Sigmoid colon (tissue), 3 donors: ENCODE data around the gene HOXB5.

ENCODE experiments used
- POLR2A ChIP-seq, 2 donors: fragments of 450-650 bp; IDR thresholded peaks; one replicate each; pipeline ENCODE4 v1.6.1; 2016; ENCODE audit warnings: antibody characterized with exemption in 2 of 2, mild to moderate bottlenecking in 2 of 2, moderate library complexity in 2 of 2
- TF ChIP-seq, protein P1 (sequence below), 4 experiments: fragments of 450-650 bp in 3 of 4; fragments of 200-600 bp in 1 of 4; IDR thresholded peaks; one replicate each; pipeline ENCODE4 v1.5.1; 2016 to 2019; ENCODE audit warnings: antibody characterized with exemption in 4 of 4, mild to moderate bottlenecking in 3 of 4, moderate library complexity in 2 of 4

DNA sequence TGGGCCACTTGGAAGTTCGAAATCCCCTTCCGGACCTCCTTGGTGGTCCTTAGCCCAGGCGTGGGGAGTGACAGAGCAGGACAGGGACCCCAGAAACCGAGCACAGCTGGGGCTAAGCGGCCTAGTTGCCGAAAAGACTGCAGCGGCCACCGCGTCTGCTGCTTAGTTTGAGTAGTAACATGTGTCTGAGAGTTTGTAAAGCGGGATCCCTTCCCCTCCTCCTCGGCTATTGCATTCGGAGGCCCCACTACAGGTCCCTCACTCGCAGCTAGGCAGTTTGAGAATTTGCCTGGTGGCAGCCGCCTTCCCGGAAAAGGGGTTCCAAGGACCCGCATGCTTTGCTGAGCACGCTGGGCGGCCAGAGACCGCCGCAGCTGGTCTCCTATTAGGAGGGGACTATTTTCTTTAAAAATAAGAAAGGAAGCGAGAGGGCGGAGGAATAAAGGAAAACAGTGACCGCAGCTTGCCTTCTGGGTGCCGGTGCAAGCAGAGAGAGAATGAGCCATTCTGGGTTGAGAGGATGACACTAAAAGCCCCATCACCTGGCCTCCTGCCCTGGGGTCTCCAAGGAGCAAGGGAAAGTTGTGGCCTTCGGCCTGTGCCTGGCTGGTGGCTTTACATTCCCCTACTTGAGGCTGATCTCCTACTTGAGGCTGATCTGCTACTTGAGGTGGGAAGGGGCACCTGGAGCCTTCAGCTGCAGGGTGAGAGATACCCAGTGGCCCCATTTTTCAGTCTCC is 1.1 kb upstream of the HOXB5 start:
- TF ChIP-seq, protein P1, sequence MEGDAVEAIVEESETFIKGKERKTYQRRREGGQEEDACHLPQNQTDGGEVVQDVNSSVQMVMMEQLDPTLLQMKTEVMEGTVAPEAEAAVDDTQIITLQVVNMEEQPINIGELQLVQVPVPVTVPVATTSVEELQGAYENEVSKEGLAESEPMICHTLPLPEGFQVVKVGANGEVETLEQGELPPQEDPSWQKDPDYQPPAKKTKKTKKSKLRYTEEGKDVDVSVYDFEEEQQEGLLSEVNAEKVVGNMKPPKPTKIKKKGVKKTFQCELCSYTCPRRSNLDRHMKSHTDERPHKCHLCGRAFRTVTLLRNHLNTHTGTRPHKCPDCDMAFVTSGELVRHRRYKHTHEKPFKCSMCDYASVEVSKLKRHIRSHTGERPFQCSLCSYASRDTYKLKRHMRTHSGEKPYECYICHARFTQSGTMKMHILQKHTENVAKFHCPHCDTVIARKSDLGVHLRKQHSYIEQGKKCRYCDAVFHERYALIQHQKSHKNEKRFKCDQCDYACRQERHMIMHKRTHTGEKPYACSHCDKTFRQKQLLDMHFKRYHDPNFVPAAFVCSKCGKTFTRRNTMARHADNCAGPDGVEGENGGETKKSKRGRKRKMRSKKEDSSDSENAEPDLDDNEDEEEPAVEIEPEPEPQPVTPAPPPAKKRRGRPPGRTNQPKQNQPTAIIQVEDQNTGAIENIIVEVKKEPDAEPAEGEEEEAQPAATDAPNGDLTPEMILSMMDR (IDR thresholded peaks at IDR 0.05) = no peak
- TF ChIP-seq POLR2A (IDR thresholded peaks at IDR 0.05) = no peak
